Measurements from ENCODE around the gene IL10RA. TPM values are rescaled to one million over a fixed set of nuclear protein-coding genes. Genes with fewer than 3 reads are reported as not detected.

Gene IL10RA
- total RNA-seq, 1 donor from 2014 or later: 37.7 TPM

GRCh38 chr11:118015385-118015841, 29.2 kb downstream of the IL10RA start:
- H3K4me1 ChIP-seq: peaks cover 44% of the 10 kb centered on the region
- ATAC-seq (no peak), DNase-seq (no peak)
- no peak for TF ChIP-seq CTCF (IDR thresholded peaks at IDR 0.05)
- H3K36me3 ChIP-seq: no peaks in the 10 kb centered on the region
- H3K4me3 ChIP-seq: no peak overlapping the region
- peaks cover 5% of the 10 kb centered on the region for H3K9me3 ChIP-seq
- intact Hi-C loops (cut with DNase I): no loop called here
- no peak overlapping the region for H3K27ac ChIP-seq
- H3K27me3 ChIP-seq (ENCODE audit: low read depth): no peaks in the 10 kb centered on the region

- TF ChIP-seq CTCF (IDR thresholded peaks at IDR 0.05): no peak
- Histone ChIP-seq H3K36me3 (no peaks in the 10 kb centered on the region), H3K27ac (no peak overlapping the region), H3K4me1 (peaks cover 38% of the 10 kb centered on the region), H3K4me3 (no peak overlapping the region), H3K9me3 (peaks cover 5% of the 10 kb centered on the region), H3K27me3 (ENCODE audit: low read depth) (no peaks in the 10 kb centered on the region)
- intact Hi-C loops (cut with DNase I): no loop called here
- no peak for ATAC-seq
- DNase-seq: no peak
Observed at GRCh38 chr11:118016104-118016503, 29.9 kb downstream of the IL10RA start.

DNA sequence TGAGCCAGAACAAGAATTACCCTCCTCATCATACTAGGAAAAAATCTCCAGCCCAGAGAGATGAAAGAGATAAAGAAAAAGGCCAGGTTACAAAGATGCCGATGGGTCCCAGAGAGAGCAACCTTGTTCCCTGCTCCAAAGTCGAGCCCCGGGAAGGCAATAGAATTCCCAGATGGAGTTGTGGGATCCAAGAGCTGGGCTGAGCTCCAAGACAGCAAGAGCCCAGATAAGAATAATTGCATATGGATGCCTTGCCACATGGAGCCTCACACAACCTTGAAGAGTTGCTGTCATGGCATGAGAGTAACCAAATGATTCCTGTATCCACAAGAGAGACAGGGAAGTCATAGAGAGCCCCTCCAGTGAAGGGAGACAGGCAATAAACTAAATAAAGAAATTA, 30.9 kb downstream of the IL10RA start:
- no peaks in the 10 kb centered on the region for H3K27me3 ChIP-seq (ENCODE audit: low read depth)

GRCh38 chr11:118017631-118018315, 31.6 kb downstream of the IL10RA start:
- Histone ChIP-seq H3K27me3 (ENCODE audit: low read depth) (no peaks in the 10 kb centered on the region), H3K9me3 (peaks cover 5% of the 10 kb centered on the region), H3K27ac (no peak overlapping the region), H3K36me3 (no peaks in the 10 kb centered on the region), H3K4me1 (peaks cover 23% of the 10 kb centered on the region), H3K4me3 (no peak overlapping the region)
- TF ChIP-seq CTCF (IDR thresholded peaks at IDR 0.05): no peak
- intact Hi-C loops (cut with DNase I): no loop called here
- DNase-seq: no peak
- ATAC-seq: no peak

More for the DNA sequence above, 30.9 kb downstream of the IL10RA start:
- no peak for ATAC-seq
- peaks cover 5% of the 10 kb centered on the region for H3K9me3 ChIP-seq
- TF ChIP-seq CTCF (IDR thresholded peaks at IDR 0.05): no peak
- H3K4me1 ChIP-seq: peaks cover 28% of the 10 kb centered on the region
- intact Hi-C loops (cut with DNase I): no loop called here
- no peak overlapping the region for H3K4me3 ChIP-seq
- no peaks in the 10 kb centered on the region for H3K36me3 ChIP-seq
- no peak for DNase-seq
- H3K27ac ChIP-seq: no peak overlapping the region

GRCh38 chr11:118018401-118018800, 32.2 kb downstream of the IL10RA start:
- H3K27ac ChIP-seq: no peak overlapping the region
- intact Hi-C loops (cut with DNase I): no loop called here
- TF ChIP-seq CTCF (IDR thresholded peaks at IDR 0.05): no peak

More at GRCh38 chr11:118018401-118018800, 32.2 kb downstream of the IL10RA start:
- H3K9me3 ChIP-seq: peaks cover 5% of the 10 kb centered on the region
- ATAC-seq (no peak), DNase-seq (no peak)
- no peak overlapping the region for H3K4me3 ChIP-seq
- no peaks in the 10 kb centered on the region for H3K36me3 ChIP-seq
- peaks cover 17% of the 10 kb centered on the region for H3K4me1 ChIP-seq
- no peaks in the 10 kb centered on the region for H3K27me3 ChIP-seq (ENCODE audit: low read depth)

Data from lower lobe of right lung (tissue), 2 donors.